HepG2 (cell line): Measurements from ENCODE around the gene CHD2. TPM values are rescaled to one million over a fixed set of nuclear protein-coding genes. Genes with fewer than 3 reads are reported as not detected.
A peak's percentile ranks its signal among the peaks of the same experiment; 100 is the strongest.

Source experiments
- ATAC-seq: fragments of 200-7000 bp; cut with Tn5 transposase; 3 replicates; pipeline ENCODE4 v1.9.1; 2020; ENCODE audit warnings: mild to moderate bottlenecking, moderate library complexity
- BruUV-seq: library from RNA; stranded (reverse); fragments of 400-500 nt; replicated peaks from 2 replicates; lab custom pipeline; 2021; lab: Mats Ljungman, UMichigan
- CTCF ChIA-PET: fragments of 300-600 bp; formaldehyde crosslinking; extraction: SDS; loops from one replicate; lab custom pipeline; 2021; ENCODE audit warnings: low total read pairs, inconsistent platforms, low intra/inter-chr PET ratio; lab: Yijun Ruan, JAX
- POLR2A ChIA-PET: fragments of 350-600 bp; sonication (Branson Sonifier 250); formaldehyde crosslinking; loops from one replicate; lab custom pipeline; 2020; ENCODE audit warnings: antibody characterized with exemption, inconsistent platforms; lab: Yijun Ruan, JAX
- DNase-seq: peaks from one replicate; pipeline ENCODE4 v3.0.0-alpha.2; 2015; ENCODE audit warnings: low spot score
- FAIRE-seq: peaks from 3 replicates; lab custom pipeline; 2011; peaks lifted over from hg19 to GRCh38; lab: Jason Lieb, UNC
- H2AFZ ChIP-seq: one replicate; pipeline ENCODE4 v1.6.1; 2011; ENCODE audit warnings: low read length, inconsistent platforms
- H3K27ac ChIP-seq: fragments of 300-600 bp; 3 replicates; pipeline ENCODE4 v1.8.0; 2011; ENCODE audit warnings: mixed run types, mild to moderate bottlenecking, mixed read lengths, low read length, inconsistent platforms; ENCODE audit not compliant: insufficient read depth; ENCODE audit errors: extremely low read length
- H3K27me3 ChIP-seq, 2 experiments: fragments of 200-600 bp in 1 of 2; 2 replicates in 1 of 2; 3 replicates in 1 of 2; pipeline versions ENCODE4 v1.6.0 to v1.8.0; 2011; ENCODE audit warnings: low read length in 2 of 2, mild to moderate bottlenecking in 2 of 2, moderate library complexity in 2 of 2, inconsistent platforms in 1 of 2; ENCODE audit not compliant: insufficient read depth in 2 of 2, control insufficient read depth in 1 of 2
- H3K36me3 ChIP-seq, 2 experiments: fragments of 200-600 bp in 1 of 2; replicated peaks in 1 of 2; 2 replicates in 1 of 2; 3 replicates in 1 of 2; pipeline versions ENCODE4 v1.5.1 to v1.8.0; 2011; ENCODE audit warnings: low read length in 2 of 2, inconsistent platforms in 1 of 2; ENCODE audit not compliant: insufficient read depth in 2 of 2, control insufficient read depth in 1 of 2
- H3K4me1 ChIP-seq: 2 replicates; pipeline ENCODE4 v1.5.1; 2012; ENCODE audit warnings: low read length, inconsistent platforms; ENCODE audit not compliant: insufficient read depth
- H3K4me2 ChIP-seq: 2 replicates; pipeline ENCODE4 v1.6.0; 2011; ENCODE audit warnings: low read depth, low read length, inconsistent platforms
- H3K4me3 ChIP-seq, 3 experiments: fragments of 200-600 bp in 1 of 3; sonication (generic), shearing (Covaris generic) in 1 of 3; replicated peaks in 1 of 3; 2 replicates each; pipeline ENCODE4 v1.5.1; 2011 to 2016; ENCODE audit warnings: low read length in 3 of 3, inconsistent platforms in 2 of 3, low read depth in 2 of 3, mild to moderate bottlenecking in 2 of 3, control low read depth in 1 of 3, mixed read lengths in 1 of 3; ENCODE audit not compliant: insufficient read depth in 1 of 3
- H3K79me2 ChIP-seq: one replicate; pipeline ENCODE4 v1.6.1; 2011; ENCODE audit warnings: low read length, inconsistent platforms; ENCODE audit not compliant: insufficient read depth
- H3K9ac ChIP-seq: 2 replicates; pipeline ENCODE4 v1.6.0; 2011; ENCODE audit warnings: mild to moderate bottlenecking, low read depth, low read length, inconsistent platforms; ENCODE audit not compliant: insufficient read depth
- H3K9me3 ChIP-seq: 2 replicates; pipeline ENCODE4 v1.5.1; 2012; ENCODE audit warnings: mild to moderate bottlenecking, low read length
- H4K20me1 ChIP-seq: 2 replicates; pipeline ENCODE4 v1.6.0; 2011; ENCODE audit warnings: inconsistent platforms, mild to moderate bottlenecking, low read length, moderate library complexity; ENCODE audit not compliant: insufficient read depth
- MAFK ChIP-seq, 2 experiments: IDR thresholded peaks in 1 of 2; conservative IDR thresholded peaks in 1 of 2; 2 replicates each; pipeline ENCODE4 v1.6.1; 2011; ENCODE audit warnings: improper control_type of control experiment in 2 of 2, low read length in 2 of 2
- NCOA1 ChIP-seq: sonication (generic); formaldehyde crosslinking; IDR thresholded peaks from 2 replicates; pipeline ENCODE4 v1.9.0; 2021; ENCODE audit warnings: missing genetic modification reagents
- SMARCE1 ChIP-seq: fragments of 450-650 bp; IDR thresholded peaks from 2 replicates; pipeline ENCODE4 v1.6.1; 2017; ENCODE audit warnings: borderline replicate concordance
- ZNF333 ChIP-seq: sonication (generic); formaldehyde crosslinking; IDR thresholded peaks from 2 replicates; pipeline ENCODE4 v1.4.0; 2020; ENCODE audit warnings: mild to moderate bottlenecking, missing genetic modification reagents, borderline replicate concordance
- ZNF775 ChIP-seq: sonication (generic); formaldehyde crosslinking; IDR thresholded peaks from 2 replicates; pipeline ENCODE4 v1.4.0; 2020; ENCODE audit warnings: missing genetic modification reagents, mild to moderate bottlenecking, moderate library complexity, borderline replicate concordance
- WGBS: methylation state at CpG from one replicate; pipeline ENCODE4 v1.1.6; 2017; ENCODE audit warnings: low lambda C conversion rate; 5-methylcytosine and 5-hydroxymethylcytosine counted together
- in situ Hi-C: cut with HindIII; loops from 2 replicates; pipeline ENCODE4 v1.10.0; 2017; ENCODE audit warnings: low pct_unique_long_range_greater_than_20kb; ENCODE audit not compliant: extremely low pct_ligation_motif_present
- intact Hi-C: fragments of 100-400 bp; cut with micrococcal nuclease; formaldehyde crosslinking; loops from one replicate; pipeline ENCODE4 v1.10.0; 2022; ENCODE audit not compliant: unreplicated experiment
- polyA plus RNA-seq, 8 experiments: library from polyadenylated mRNA; depleted of rRNA in 3 of 8; stranded (reverse) in 7 of 8; unstranded in 1 of 8; fragments of >200 nt; fragmentation: Illumina TruSeq in 4 of 8; extraction: Trizol in 4 of 8; gene quantifications; 2 replicates each; pipeline versions ENCODE4 v1.2.1 to v1.2.3, GENCODE V29; 2011 to 2016; ENCODE audit warnings: low read depth in 4 of 8, missing spikeins in 1 of 8, mixed read lengths in 1 of 8; ENCODE audit not compliant: insufficient read depth in 1 of 8
- total RNA-seq, 5 experiments: library from RNA; depleted of rRNA; stranded (reverse); fragments of >200 nt; fragmentation: Illumina TruSeq; extraction: Trizol; gene quantifications; 2 replicates each; pipeline ENCODE4 v1.2.3, GENCODE V29; 2016; ENCODE audit warnings: low read depth in 1 of 5
- TF ChIP-seq, protein P1 (sequence below): fragments of 450-650 bp; IDR thresholded peaks from 2 replicates; pipeline ENCODE4 v1.6.1; 2017
- TF ChIP-seq, protein P2 (sequence below): sonication (generic); formaldehyde crosslinking; IDR thresholded peaks from 2 replicates; pipeline ENCODE4 v1.4.0; 2020; ENCODE audit warnings: mild to moderate bottlenecking, missing genetic modification reagents

CHD2 gene
- total and polyA plus RNA-seq, 2 of the 13 experiments (the other 11 are each of a cell fraction or from before 2014, with no cell fraction given) = 54.0 to 54.1 TPM

DNA sequence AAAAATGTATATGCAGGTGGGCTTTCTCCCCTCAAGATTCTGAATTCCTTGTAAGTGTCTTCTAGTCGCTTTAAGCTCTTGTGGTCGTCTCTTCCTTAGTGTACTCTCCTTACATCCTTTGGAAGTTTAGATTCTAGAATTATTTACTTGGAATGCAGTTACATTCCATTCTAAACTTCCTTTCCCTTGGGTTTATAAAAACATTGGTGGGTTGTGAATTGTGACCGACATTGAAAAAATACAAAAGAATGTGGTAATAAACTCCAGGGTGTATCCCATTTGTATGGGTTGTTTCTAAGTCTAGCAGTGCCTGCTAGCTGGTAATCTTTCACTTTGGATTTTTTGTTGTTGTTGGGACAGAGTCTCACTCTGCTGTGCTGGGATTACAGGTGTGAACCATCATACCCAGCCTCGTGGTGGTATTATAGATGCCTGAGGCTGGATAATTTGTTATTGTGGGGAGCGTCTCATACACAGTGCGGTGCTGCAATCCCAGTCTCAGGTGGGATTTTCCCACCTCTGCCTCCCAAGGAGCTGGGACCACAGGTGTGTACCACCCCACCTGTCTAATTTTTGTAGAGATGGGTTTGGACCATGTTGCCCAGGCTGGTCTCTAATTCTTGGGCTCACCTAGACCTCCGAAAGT lies 9.1 kb downstream of the CHD2 start:
- no TSS peak for BruUV-seq
- DNase-seq (no peak), ATAC-seq (no peak), FAIRE-seq (no peak)
- no peaks in the 10 kb centered on the region; a peak in 1 of 5 replicates for H3K27me3 ChIP-seq
- peaks cover 99% of the 10 kb centered on the region for H3K79me2 ChIP-seq
- in situ Hi-C loops = no loop called here
- intact Hi-C loops = no loop called here
- H2AFZ ChIP-seq = no peak overlapping the region
- H4K20me1 ChIP-seq = peaks cover 86% of the 10 kb centered on the region
- H3K4me3 ChIP-seq = no peak overlapping the region; a peak in 2 of 6 replicates
- H3K27ac ChIP-seq = peak overlapping the region; percentile 87
- no peaks in the 10 kb centered on the region for H3K9me3 ChIP-seq
- CTCF ChIA-PET = no interaction called here
- peaks cover 0 to 2% of the 10 kb centered on the region in 2 experiments; a peak in 4 of 5 replicates for H3K36me3 ChIP-seq
- 76% methylated on average over 7 of the region's 7 CpGs for WGBS
- POLR2A ChIA-PET = interaction anchor here (0.7 to 10.5 kb wide), 11 partner anchors 7 to 114 kb away, joined by 3 to 185 read pairs (median 16); partner anchors contain the start of gene CHD2
- peaks cover 95% of the 10 kb centered on the region for H3K4me1 ChIP-seq
- H3K9ac ChIP-seq = 0 out of 2 replicates have a peak overlapping the region, but pooled peaks have one; percentile 17
- TF ChIP-seq NCOA1 (CRISPR knock-in tag) (no peak), ZNF775 (CRISPR knock-in tag) (no peak), MAFK (conservative IDR thresholded peaks at IDR 0.05 in 1 of 2, IDR thresholded peaks at IDR 0.05 in 1 of 2; ENCODE audit: low read length in 2 of 2) (no peak), ZNF333 (no peak), SMARCE1 (no peak)
- TF ChIP-seq, protein P1, sequence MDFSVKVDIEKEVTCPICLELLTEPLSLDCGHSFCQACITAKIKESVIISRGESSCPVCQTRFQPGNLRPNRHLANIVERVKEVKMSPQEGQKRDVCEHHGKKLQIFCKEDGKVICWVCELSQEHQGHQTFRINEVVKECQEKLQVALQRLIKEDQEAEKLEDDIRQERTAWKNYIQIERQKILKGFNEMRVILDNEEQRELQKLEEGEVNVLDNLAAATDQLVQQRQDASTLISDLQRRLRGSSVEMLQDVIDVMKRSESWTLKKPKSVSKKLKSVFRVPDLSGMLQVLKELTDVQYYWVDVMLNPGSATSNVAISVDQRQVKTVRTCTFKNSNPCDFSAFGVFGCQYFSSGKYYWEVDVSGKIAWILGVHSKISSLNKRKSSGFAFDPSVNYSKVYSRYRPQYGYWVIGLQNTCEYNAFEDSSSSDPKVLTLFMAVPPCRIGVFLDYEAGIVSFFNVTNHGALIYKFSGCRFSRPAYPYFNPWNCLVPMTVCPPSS = no peak
- TF ChIP-seq, protein P2, sequence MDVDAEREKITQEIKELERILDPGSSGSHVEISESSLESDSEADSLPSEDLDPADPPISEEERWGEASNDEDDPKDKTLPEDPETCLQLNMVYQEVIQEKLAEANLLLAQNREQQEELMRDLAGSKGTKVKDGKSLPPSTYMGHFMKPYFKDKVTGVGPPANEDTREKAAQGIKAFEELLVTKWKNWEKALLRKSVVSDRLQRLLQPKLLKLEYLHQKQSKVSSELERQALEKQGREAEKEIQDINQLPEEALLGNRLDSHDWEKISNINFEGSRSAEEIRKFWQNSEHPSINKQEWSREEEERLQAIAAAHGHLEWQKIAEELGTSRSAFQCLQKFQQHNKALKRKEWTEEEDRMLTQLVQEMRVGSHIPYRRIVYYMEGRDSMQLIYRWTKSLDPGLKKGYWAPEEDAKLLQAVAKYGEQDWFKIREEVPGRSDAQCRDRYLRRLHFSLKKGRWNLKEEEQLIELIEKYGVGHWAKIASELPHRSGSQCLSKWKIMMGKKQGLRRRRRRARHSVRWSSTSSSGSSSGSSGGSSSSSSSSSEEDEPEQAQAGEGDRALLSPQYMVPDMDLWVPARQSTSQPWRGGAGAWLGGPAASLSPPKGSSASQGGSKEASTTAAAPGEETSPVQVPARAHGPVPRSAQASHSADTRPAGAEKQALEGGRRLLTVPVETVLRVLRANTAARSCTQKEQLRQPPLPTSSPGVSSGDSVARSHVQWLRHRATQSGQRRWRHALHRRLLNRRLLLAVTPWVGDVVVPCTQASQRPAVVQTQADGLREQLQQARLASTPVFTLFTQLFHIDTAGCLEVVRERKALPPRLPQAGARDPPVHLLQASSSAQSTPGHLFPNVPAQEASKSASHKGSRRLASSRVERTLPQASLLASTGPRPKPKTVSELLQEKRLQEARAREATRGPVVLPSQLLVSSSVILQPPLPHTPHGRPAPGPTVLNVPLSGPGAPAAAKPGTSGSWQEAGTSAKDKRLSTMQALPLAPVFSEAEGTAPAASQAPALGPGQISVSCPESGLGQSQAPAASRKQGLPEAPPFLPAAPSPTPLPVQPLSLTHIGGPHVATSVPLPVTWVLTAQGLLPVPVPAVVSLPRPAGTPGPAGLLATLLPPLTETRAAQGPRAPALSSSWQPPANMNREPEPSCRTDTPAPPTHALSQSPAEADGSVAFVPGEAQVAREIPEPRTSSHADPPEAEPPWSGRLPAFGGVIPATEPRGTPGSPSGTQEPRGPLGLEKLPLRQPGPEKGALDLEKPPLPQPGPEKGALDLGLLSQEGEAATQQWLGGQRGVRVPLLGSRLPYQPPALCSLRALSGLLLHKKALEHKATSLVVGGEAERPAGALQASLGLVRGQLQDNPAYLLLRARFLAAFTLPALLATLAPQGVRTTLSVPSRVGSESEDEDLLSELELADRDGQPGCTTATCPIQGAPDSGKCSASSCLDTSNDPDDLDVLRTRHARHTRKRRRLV (CRISPR knock-in tag) = no peak
- H3K4me2 ChIP-seq = peak overlapping the region; percentile 99
